GM21528 (cell line): ENCODE results near the gene UBC.

Source experiments
- ATAC-seq: cut with Tn5 transposase; IDR thresholded peaks from one replicate; pipeline ENCODE4 v1.9.1; 2021; ENCODE audit warnings: mild to moderate bottlenecking, moderate library complexity; ENCODE audit not compliant: unreplicated experiment, low FRiP score

The UBC gene

DNA sequence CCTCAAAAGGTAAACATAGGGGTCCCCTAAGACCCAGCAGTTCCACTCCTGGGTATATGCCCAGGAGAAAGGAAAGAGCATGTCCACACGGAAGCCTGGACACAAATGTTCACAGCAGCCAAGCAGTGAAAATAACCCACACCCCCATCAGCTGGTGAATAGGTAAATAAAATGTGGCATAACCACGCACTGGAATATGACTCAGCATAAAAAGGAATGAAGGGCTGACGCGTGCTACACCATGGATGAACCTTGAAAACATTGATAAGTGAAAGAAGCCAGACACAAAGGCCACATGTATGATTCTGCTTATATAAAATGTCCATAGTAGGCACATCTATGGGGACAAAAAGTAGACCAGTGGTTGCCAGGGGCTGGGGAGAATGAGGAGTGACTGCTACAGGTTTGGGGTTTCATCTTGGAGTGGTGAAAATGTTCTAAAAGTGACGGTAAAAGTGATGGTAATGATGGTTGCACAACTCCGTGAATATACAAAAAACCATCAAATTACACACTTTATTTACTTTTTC is 47.0 kb downstream of the UBC start:
- ATAC-seq = no peak

DNA sequence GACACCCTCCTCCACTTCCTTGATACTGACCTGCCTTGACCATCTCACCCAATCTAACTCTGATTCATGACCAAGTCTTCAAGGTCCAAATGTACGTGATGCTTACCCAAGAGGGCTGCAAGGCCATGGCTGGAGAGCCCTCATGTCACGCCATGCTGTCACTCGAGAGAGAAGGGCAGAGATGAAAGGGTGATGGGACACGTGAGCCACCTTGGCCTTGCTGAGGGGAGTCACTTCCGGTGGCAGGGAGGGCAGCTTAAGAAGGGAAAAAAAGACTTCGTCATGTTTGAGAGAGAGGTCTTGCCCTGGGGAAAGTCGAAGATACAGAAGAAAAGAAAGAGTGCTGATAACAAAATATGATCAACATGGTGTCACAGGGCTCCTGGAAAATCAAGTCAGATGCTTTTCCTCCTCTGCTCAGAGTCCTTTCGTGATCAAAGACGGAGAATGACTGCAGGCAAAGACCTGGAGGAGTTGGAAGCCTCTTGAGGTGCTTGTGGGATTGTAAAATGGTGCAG is 47.5 kb downstream of the UBC start:
- no peak for ATAC-seq

DNA sequence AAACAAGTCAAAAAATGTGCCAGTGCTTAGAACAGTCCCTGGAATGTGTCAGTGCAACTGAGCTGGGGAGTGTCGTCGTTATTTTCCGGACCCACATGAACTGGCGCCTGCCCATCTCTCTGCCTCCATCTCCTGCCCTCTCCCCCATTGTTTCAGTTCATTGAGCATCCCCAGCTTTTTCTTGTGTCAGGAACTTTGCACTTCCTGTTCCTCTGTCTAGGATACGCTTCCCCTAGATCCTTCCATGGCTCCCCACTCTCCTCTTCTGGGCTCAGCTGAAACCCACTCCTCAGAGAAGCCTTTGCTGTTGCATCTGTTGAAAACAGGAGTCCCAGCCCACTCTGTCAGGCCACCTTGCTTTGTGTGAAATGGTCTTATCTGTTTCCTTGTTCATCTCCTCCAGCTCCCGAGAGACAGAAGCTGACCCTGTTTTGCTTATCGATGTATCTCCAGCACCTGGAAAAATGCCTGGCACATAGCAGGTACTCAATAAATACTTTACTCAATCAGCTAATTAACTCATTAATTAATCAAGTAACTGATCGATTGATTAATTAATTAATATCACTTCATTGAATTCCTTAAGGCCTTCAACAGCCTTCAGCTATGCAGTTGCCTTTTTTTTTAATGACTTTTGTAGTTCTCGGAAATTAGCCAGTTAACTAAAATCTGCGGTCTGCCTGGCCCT is 48.1 kb downstream of the UBC start:
- ATAC-seq = no peak

DNA sequence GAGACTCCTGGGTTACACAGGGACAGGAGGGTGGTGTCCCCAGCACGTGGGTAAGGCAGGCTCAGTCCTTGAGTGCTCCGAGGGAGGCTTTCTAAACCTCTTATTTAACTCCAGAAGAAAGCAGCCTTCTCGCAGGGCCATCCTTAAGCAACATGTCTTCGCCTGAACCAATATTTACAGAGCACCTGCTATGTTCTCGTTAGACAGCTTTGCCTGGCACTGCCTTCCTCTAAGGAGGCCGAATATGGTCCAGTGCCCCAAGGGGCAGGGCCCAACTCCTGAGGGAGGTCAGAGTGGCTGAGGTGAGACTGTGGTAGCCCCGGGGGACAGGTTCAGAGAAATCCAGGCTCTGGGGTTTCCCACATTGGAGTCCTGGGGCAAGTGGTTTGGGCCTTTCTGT is 48.7 kb downstream of the UBC start:
- no peak for ATAC-seq

DNA sequence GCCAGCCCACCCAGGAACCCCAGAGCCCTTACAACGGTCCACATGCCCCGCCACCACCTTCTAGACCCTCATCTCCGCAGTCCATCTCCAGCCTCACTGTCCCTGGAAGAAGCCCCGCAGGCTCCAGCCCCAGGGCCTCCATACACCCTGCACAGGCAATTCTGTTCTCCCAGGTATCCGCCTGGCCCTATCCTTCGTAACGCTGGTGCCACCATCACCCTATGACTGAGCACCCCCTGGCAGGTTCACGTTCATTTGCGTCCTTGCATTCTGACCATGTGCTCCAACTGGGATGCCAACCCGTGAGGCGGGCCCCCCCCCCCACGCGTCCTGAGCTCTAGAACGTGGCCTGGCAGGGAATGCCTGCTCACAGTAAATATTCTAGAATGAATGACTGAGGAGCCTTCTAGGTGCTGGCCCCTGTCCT is 50.1 kb downstream of the UBC start:
- no peak for ATAC-seq

DNA sequence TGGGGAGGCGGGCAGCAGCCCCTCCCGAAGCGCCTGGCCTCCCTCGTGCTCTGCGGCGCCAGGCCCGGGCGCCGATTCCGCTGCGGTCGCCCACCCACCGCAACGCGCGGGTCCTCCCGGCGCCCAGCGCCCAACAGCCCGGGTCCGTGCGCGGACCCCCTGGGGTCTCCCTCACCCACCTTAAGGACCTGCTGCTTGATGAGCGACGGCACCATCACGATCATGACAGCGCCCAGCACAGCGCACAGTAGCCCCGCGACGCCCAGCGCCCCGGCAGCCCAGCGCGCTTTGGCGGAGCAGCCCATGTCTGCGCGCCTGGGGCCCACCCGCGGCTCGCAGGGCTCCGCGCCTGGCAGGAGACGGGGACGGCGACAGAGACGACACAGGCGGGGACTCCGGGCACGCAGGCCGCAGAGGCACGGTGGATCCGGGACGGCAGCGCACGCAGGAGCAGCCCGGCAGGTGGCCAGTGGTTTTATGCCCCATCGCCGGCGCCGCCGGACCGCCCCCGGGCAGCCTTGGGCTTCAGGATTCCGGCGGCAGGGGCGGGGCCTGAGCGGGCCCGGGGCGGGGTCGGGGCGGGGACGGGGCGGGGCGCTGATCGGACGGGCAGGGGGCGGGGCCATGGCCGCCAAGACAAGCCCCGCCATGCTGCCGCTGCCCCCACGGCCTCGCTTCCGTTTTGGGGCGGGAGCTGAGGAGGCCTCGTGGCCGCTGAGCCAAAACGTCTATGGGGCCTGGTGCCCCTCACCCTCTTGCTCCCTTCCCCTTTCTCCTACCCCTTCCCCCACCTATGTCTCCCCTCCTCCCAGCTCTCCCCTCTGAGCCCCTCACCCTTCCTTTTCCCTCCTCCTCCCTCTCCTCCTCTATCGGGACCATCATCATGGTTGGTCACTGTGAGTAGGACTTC is 50.8 kb downstream of the UBC start, which contains the start of gene SCARB1:
Gene SCARB1 (minus strand): TSS at position 449 of the 910 bp plus-strand sequence. CDS start 144 bp downstream, at position 305.
- peak; percentile 75 for ATAC-seq

DNA sequence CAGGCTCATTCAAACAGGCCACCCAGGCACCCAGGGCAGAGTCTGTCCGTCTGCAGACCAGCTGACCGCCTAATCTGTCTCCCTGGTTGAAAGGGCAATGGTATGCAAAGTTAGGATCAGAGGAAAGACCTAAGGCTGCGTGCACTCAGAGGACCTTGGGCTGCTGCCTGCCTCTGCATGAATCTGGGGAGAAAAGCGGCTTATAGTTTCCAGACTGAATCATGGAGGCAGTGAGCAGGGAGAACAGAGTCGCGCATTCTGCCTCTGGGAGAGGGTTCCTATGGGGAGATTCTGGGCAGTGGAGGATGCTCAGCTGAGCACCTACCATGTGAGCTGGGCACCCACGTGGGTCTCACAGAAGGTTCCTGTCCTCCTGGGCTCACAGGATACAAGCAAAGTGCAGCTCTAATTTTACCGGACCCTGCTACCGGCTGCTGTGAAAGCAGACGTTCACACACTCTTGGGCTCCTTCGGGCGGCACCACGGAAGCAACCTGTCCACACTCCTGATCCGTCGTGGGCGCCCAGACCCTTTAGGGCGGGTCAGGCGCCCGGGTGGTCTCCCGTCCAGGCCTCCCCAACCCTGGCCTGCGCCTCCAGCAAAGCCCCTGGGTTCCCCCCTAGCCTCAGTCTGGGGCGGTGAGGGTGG is 51.6 kb downstream of the UBC start:
- peak; percentile 24 for ATAC-seq

DNA sequence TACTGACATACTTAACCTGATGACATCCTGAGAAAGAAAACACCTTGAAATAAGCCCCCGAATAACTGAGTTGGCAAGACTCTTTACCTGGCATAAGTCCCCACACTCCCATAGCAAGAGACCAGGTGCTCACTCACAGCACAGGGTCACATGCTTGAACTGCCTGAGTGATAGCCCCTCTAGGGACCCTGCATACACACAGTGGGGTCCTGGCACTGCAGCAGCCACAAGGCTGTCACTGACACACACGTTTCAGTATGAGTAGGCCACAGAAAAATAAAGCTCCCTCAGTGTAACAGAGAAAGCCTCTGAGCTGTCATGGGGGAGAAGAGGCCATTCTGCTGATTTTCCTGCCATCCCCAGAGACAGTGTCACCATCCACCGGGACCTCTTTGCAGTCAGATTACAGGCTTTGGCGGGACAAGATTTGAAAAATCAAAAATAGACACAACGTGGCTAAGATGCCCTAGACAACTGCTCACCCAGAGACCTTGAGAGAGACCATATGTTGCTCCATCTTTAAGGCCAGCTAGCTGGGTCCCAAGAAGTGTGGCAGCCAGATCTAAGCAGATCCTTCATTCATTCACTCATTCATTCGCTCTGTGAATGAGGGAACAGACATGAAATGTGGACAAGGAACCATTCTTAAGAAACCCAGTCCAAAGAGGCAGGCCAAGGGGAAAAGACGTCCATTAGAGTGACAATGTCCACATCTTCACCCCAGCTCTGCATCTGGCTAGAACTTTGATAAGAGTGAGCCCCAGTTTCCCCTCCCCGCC is 52.4 kb downstream of the UBC start:
- ATAC-seq = no peak
